HG03064 (cell line): ENCODE measurements around the gene RPS6KA2.
"Not testable (repeated sequence)": the region's sequence is repeated elsewhere in the genome, so short reads cannot be mapped to it uniquely, and the experiment has no call there.

ENCODE experiments used
- ATAC-seq: cut with Tn5 transposase; IDR thresholded peaks from one replicate; pipeline ENCODE4 v1.9.1; 2021; ENCODE audit warnings: low read depth; ENCODE audit not compliant: unreplicated experiment

RPS6KA2 gene

DNA sequence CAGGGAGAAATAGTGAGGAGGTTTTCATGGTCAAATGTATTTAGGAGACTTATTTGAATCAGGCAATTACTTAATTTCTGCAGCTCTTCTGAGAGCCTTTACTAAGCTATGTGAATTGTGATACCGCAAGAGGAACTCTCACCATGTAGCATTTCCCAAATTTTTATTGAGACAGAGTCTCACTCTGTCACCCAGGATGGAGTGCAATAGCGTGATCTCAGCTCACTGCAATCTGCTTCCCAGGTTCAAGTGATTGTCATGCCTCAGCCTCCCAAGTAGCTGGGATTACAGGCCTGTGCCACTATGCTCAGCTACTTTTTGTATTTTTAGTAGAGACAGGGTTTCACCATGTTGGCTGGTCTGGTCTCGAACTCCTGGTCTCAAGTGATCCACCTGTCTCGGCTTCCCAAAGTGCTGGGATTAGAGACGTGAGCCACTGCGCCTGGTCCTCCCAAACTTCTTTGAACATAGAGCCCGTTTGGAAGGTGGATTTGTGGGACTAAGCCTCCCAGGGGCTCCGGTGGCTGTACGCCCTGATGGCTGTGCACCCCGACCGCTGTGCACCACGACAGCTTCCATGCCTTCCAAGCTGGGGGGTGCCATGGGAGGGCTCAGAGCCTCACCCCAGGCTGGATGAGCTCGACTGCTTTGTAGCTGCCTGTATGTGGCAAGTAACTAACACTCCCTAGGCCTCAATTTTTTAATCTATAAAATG, 238.6 kb downstream of the RPS6KA2 start:
- ATAC-seq = no peak

GRCh38 chr6:166387642-166388289, 239.3 kb downstream of the RPS6KA2 start:
- ATAC-seq = no peak

- not testable (repeated sequence) for ATAC-seq
These were observed 240.0 kb downstream of the RPS6KA2 start for GRCh38 chr6:166387098-166387497.

GRCh38 chr6:166386111-166386510, 240.9 kb downstream of the RPS6KA2 start:
- ATAC-seq = no peak

DNA sequence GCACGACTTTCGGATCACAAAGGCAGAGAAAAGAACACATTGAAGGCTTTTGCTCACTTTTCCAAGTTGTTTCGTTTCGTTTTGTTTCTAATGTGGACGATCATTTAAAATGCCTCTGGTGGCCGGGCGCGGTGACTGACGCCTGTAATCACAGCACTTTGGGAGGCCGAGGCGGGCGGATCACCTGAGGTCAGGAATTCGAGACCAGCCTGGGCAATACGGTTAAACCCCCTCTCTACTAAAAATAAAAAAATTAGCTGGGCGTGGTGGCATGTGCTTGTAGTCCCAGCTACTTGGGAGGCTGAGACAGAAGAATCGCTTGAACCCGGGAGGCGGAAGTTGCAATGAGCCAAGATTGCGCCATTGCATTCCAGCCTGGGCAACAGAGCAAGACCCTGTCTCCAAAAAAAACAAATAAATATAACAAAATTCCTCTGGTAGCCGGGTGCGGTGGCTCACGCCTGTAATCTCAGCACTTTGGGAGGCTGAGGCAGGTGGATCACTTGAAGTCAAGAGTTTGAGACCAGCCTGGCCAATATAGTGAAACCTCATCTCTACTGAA, 243.2 kb downstream of the RPS6KA2 start:
- not testable (repeated sequence) for ATAC-seq

GRCh38 chr6:166382933-166383801, 243.9 kb downstream of the RPS6KA2 start, which contains the start of gene MPC1:
Gene MPC1 (minus strand): TSS chr6:166382940. CDS start chr6:166382876, 64 bp downstream.
- peak; percentile 75 for ATAC-seq

DNA sequence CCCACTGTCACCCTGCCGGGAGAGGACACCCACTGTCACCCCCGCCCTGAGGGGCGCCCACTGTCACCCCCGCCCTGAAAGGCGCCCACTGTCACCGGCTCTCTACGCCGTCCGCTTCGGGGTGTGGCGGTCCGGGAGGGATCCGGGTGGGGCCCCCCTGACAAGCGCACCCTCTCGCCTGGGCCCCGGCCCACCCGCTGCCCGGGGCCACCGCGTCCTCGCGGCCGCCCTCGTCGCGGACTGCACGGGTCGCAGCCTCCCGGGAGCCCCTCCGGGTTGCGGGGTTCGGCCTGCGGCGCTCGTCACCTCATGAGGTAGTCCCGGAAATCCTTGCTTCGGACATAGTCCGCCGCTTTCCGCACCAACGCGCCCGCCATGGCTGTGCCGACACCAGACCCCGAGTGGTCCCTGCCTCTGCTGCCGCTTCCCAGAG, 244.5 kb downstream of the RPS6KA2 start:
- ATAC-seq = peak; percentile 10

- peak; percentile 52 for ATAC-seq
These were observed 245.1 kb downstream of the RPS6KA2 start for GRCh38 chr6:166381733-166382499.

DNA sequence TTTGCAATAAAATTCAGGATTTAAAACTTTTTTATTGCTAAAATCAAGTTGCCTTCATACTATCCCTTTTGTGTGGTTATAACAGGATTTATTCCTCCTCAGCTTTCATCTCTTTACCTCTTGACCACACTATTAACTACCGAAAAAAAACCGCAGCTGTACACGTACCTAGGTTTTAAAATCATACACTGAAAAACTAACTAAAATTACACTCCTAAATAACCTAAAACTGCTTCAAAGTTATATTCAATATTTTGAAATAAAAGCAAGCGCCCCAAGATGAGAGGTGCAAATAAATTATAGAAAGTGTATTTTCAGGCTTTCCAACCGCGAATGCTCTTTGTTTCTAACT, 245.7 kb downstream of the RPS6KA2 start:
- ATAC-seq = no peak

- no peak for ATAC-seq
These were observed 247.3 kb downstream of the RPS6KA2 start for GRCh38 chr6:166379800-166380199.

- no peak for ATAC-seq
These were observed 247.9 kb downstream of the RPS6KA2 start for GRCh38 chr6:166379103-166379586.

DNA sequence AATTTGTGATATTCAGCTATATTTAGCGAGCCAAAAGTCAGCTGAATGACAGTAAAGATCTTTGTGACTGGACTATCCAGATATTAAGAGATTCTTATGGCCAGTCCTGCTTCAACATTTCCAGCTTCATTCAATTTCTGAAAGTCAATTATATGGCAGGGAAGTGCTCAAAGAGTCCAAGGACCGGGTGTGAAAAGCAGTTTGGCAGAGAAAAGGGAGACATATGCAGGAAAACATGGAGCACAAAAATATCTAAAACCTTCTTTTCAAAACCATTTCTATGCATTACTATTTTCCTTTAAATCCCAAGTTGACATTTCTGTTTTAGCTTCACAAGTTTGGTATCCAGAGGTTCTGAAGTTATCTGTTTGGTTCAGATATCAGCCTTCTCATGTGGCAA, 249.3 kb downstream of the RPS6KA2 start:
- no peak for ATAC-seq

DNA sequence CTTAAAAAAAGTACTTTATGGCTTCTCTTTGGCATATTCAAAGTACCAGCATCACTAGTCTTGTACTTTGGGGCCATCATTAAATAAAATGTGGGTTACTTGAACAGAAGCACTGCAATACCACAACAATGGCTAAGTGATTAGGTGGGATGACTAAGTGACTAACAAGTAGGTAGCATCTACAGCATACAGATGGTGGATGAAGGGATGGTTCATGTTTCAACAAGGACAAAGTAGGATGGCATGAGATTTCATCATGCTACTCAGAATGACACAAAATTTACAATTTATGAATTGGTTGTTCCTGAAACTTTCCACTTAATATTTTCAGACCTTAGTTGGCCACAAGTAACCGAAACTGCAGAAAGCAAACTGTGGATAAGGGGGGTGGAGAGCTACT, 252.0 kb downstream of the RPS6KA2 start:
- ATAC-seq = no peak

DNA sequence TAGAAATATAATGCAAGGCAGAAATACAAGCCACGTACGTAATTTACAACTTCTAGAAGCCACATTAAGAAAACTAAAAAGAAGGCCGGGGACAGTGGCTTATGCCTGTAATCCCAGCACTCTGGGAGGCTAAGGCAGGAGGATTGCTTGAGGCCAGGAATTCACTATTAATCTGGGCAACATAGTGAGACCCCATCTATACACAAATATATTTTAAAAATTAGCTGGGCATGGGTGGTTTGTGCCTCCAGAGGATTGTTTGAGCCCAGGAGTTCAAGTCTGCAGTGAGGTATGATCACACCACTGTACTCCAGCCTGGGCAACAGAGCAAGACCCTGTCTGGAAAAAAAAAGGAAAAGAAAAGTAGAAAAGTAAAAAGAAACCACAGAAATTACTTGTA, 256.6 kb downstream of the RPS6KA2 start:
- ATAC-seq = no peak

DNA sequence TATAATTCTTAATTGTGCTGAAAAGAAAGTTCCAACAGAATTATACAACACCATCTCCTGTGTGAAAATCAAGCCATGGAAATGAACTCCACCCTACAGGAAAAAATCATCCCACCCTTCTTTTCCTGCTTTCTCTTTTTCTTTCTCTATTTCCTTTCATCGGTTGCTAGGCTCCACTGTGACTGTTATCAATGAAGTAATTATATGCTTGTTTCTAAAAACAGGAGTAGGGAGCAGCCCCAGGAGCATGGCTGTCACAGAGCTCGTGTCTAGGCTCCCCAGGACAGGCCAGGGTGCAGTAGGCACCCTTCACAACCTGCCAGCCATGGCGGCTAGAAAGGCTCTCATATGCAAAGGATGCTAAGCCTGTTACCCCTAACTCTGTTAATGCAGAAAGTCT, 257.3 kb downstream of the RPS6KA2 start:
- no peak for ATAC-seq

- ATAC-seq = no peak
These were observed 260.1 kb downstream of the RPS6KA2 start for GRCh38 chr6:166366921-166367320.

GRCh38 chr6:166365806-166366205, 261.2 kb downstream of the RPS6KA2 start:
- ATAC-seq = no peak

DNA sequence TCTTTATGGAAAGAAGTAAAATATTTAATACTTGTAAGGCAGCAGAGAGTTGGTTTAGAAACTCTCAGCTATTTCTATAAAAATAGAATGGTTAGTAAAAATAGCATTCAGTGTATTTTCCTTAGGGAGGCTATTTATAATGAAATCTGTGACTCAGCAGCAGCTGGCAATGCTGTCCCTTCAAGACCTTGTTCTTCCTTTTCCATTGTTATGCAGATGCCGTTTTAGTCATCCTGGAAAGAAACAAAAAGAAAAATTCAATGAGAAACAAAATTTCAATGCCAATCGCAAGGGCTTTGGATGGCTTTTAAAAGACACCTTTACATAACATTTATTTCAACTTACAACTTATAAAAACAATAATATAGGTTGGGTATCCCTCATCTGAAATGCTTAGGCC, 261.8 kb downstream of the RPS6KA2 start:
- no peak for ATAC-seq

DNA sequence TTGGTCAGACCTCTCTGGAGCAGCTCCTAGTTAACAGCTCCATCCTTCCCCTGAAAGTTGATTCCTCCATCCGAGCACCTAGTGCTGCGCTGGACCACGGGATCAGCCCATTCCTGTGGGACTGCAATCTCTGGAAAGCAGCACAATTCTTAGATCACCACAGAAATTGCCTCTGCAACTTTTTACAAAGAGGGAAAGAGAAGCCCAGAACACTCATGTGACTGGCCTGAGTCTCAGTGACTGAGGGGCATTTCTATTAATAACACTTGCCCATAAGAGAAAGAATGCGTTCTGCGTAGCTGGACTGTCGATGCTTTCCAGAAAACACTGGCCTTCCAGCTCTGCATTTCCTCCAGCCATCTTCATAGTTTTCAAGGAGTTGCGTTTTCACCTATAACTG, 262.6 kb downstream of the RPS6KA2 start:
- no peak for ATAC-seq

DNA sequence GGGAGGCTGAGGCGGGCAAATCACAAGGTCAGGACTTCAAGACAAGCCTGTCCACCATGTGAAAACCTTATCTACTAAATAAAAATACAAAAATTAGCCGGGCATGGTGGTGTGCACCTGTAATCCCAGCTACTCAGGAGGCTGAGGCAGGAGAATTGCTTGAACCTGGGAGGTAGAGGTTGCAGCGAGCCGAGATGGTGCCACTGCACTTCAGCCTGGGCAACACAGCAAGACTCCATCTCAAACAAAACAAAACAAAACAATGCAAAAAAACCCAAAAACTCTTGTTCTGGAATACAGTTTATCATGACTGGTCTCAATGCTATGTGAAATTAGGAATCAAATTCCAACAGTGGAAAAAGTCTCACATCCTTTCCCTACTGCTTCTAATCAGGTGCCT, 264.6 kb downstream of the RPS6KA2 start:
- ATAC-seq = not testable (repeated sequence)
